GM18861 (cell line): ENCODE results near the gene BID.

ENCODE experiments used
- ATAC-seq: cut with Tn5 transposase; IDR thresholded peaks from one replicate; pipeline ENCODE4 v1.9.1; 2021; ENCODE audit not compliant: unreplicated experiment

Gene BID

DNA sequence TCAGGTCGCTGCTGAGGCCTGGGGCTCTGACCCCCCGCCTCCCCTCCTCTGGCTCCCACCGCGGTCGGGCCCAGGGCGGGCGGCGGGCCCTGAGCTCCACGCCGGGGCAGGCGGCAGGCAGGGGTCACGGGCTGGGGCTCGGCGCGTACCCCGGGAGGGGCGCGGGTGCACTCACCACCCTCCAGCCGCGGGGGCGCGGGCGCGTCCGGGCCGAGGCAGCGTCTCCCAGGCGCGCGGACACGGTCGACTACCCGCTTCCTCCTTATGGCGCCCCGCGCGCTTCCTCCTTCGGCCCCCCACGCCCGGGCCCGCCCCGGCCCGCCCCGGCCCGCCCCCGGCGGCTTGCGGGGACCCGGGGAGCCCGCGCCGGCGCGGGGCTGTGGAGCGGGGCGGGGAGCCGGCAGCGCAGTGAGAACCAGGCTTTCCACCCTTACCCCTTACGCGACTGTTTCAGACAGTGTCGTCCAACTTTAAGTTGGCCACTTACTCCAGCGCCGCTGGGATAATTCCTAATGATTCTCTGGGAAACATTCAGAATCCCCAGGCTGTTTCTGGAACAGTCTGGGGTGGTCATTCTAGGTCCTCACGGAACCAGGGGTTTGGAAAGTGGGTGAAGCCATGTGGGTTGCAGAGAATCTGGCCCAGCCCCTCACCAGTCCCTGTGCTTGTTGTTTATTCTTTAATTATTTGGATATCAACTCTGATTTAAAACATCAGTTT lies at the start of gene BID:
Gene BID (minus strand): TSS at position 264 of the 720 bp plus-strand sequence. CDS start 24,353 bp downstream, outside the sequence.
- no peak for ATAC-seq

DNA sequence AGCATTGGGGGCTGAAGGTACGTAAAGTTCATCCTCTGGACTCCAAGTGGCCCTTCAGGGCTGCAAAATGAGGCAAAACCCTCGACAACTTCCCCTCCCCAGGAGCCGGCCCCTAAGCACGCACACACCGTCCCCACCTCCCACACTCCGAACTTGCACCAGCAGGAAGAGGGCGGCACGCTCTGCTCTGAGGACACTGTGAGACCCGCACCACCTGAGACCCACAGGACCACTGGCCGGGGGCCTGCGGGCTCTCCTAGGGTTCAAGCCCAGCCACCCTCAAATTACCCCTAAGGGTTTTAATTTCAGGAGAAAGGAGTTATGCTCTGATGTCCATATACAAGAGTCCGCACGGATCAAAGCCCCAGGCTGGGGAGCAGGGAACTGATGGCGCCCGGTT lies 49.7 kb upstream of the BID start:
- no peak for ATAC-seq

DNA sequence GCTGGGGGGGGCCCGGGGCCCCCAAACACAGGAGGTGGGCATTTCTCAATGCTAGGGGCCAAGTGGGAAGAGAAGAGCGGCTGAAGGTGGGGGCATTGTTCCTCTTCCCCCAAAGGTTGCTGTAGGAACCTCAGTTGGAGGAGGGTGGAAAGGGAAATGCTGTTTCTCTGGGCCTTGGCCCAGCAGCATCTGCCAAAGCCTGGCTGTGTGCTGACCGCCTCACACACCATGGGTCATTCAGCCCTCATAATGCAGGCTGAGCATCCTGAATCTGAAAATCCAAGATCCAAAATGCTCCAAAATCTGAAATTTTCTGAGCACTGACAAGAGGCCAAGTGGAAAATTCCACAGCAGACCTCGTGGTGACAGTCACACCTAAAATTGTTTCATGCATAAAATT lies 49.0 kb upstream of the BID start:
- no peak for ATAC-seq

DNA sequence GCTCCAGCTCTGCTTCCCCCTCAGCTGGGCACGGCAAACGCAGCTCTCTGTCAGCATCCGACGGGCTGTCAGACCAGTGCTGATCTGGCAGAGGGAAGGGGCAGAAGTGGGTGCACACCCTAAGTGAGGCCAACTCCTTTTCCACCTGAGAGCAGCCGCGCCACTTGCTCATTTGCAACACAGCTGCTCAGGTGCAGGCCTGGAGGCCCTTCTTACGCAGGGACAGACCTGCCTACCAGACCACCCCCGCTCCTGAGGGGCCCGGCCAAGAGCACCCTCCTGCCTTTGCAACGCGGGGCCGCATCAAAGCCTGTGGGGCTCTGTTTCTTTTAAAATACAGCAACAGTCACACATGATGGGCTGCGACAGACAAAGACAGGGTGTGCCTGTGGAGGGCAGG lies 47.8 kb upstream of the BID start:
- ATAC-seq = no peak

DNA sequence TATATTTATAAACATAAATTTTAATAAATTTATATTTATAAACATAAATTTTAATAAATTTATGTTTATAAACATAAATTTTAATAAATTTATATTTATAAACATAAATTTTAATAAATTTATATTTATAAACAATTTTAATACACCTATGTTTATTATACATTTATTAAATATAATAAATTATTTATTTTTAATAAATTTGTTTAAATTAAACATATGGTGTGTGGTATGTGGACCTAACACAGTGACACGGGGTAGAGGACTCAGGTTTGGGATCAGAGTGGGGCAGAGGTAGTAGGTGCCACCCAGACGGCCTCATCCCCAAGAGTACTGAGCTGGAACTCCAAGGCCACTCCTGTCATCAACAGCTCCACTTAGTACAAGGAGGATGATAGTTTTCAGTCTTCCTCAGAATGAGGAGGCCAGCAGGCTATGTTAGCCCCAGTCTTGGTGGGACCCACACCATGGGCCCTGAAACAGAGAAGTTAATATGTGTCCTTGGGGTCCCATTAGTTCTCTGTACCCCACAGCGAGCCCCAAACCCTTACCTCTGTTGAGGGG lies 46.7 kb upstream of the BID start:
- no peak for ATAC-seq

DNA sequence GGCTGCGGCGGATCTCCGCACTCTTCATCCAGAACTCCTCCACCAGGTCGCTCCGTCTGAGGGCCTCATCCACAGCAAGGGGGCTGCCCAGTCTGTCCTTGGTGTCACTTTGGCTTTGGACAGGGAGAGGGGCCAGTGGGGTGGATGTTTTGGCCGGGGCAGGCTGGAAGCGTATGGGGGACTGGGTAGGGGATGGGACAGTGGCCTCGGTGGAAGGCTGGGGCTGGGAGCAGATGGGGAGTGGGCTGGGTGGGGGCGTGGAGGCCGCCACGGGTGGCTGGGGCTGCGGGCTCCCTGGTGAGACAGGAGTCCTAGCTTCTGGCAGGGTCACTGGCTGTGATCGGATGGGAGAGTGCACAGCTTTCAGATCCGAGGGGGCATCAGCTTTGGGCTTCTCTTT lies 44.4 kb upstream of the BID start:
- no peak for ATAC-seq

- ATAC-seq = no peak
Observed at GRCh38 chr22:17818180-17818579, 43.9 kb upstream of the BID start.

- ATAC-seq = no peak
Observed at GRCh38 chr22:17817511-17818065, 43.3 kb upstream of the BID start.

DNA sequence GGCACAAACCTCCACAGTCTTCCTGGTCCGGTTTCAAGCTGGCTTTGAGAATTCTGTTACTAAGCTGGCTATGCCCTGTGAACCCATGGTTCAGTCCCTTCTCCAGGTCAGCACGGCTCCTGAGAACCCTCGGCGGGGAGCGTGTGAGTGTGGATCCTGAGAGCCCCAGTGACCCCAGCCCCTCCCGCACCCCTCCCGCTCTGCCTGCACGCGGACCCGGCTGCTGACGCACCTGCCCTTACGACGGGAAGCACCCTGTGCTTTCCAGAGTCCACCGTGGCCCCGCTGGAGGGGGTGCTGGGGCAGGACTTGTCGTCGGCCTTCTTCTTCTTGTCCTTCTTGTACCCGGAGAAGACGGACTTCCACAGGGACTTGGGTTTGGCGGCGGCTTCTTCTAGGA lies 42.8 kb upstream of the BID start:
- ATAC-seq = no peak

- ATAC-seq = no peak
Observed at GRCh38 chr22:17816649-17817048, 42.4 kb upstream of the BID start.

GRCh38 chr22:17815703-17816254 lies 41.5 kb upstream of the BID start:
- no peak for ATAC-seq

DNA sequence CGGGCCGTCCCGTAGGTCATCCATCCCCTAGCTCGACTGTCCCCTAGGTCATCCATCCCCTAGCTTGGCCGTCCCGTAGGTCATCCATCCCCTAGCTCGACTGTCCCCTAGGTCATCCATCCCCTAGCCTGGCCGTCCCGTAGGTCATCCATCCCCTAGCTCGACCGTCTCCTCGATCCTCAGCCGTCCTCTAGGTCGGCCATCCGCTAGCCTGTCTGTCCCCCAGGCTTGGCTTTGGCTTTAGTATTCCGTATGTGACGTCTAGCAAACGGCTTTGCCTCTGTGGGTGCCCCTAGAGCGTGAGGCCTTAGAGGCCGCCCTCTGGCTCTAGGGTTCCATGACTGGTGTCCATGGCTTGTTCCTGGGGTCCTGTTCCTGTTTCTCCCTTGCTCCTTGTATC lies 40.6 kb upstream of the BID start:
- ATAC-seq = no peak

GRCh38 chr22:17814084-17814483 lies 39.8 kb upstream of the BID start:
- ATAC-seq = no peak

DNA sequence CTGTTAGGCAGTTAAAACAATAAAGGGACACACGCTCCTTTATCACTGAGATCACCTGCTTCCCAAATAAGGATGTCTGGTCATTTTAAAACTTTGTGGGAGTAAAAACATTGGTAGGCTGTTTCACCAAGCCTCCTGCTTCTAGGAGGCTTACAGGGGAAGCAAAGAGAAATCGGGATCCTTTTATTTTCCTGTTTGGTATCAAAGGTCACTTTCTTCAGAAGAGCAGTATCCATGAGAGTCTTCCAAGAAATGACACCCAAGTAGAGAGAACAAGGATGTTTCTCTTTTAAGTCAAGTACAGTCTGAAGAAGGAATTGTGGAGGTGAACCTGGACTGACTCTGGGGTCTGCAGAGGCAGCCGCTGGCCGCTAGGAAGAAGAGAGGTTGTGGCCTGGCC lies 36.9 kb upstream of the BID start:
- ATAC-seq = no peak

DNA sequence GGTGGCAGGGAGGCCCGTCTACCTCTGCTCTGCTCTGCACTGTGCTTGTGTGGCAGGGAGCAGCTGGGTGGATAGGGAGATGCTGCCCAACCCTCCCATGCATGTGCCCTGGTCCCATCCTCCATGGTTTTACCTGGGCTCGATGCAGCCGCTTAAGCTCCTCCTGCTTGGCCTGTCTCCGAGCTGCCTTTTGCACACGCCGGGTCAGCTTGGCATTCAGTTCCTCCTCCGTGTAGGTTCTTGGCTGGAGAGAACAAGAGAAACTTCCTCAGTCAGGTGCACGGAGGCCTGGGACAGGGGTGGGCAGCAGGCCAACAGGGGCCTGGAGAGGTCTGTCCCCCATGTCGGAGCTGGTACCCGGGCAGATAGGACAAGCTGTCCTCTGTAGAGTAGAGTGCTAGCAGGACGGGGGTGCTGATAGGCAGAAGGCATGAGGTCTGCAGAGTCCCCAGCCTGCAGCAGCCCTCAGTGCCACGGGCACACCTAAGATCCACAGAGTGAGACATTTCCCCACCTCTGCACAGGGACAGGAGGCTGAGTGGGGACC lies 36.4 kb upstream of the BID start:
- ATAC-seq = no peak

- no peak for ATAC-seq
Observed at GRCh38 chr22:17808693-17809403, 34.6 kb upstream of the BID start.

DNA sequence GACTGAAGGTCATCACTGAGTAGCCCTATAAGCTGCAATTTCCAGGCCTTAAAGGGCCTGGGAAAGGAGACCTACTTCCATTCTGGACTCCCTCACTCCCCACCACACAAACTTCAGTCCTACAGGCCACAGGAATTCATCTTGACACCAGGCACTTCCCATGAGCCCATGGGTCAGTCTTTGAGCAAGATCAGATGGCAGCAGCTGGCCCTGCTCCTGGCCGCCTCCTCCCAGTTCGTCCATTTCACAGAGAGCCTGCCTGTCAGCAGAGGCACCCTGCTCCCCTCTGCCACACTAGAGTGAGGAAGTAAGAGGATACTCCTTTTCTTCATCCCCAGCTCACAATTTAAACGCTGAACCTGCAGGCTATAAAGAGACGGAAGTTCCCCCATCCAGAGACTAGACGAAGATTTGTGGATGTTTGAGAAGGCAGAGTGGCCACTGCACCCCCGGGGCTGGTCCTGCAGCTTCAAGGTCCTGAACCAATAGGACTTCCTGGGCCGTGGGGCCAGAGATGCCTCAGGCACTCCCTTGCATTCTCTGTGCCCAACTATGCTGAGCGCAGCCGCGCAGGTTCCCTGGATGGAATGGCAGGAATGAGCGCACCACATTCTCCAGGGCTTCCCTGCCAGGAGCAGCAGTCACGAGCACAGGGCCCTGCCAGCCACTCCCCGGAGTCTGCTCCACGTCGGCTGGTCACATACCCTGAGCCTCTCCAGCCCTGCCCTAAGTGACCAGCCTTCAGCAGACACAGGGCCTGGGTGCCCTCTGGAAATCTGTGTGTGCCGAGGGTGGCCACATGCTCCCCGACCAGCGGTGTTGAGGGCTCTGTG lies 33.5 kb upstream of the BID start:
- ATAC-seq = no peak

- ATAC-seq = no peak
Observed at GRCh38 chr22:17807086-17807485, 32.8 kb upstream of the BID start.

DNA sequence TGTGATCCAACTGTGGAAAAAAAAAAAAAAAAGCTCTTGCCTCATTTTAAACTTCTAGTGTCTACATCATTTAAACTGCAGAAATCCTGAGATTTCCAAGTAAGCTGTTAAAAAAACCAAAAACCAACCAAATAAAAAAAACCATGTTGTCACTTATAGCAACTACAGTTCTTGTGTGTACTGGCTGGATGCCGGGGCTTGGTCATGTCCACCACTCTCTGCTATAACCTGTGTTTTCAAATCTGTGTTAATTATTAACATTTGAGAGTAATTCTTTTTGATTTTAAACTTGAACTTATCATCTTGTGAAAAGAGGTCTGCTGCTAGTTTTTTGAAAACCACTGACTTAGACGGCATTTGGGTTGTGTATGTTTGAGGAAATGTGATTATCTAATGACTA lies 32.2 kb upstream of the BID start:
- no peak for ATAC-seq

DNA sequence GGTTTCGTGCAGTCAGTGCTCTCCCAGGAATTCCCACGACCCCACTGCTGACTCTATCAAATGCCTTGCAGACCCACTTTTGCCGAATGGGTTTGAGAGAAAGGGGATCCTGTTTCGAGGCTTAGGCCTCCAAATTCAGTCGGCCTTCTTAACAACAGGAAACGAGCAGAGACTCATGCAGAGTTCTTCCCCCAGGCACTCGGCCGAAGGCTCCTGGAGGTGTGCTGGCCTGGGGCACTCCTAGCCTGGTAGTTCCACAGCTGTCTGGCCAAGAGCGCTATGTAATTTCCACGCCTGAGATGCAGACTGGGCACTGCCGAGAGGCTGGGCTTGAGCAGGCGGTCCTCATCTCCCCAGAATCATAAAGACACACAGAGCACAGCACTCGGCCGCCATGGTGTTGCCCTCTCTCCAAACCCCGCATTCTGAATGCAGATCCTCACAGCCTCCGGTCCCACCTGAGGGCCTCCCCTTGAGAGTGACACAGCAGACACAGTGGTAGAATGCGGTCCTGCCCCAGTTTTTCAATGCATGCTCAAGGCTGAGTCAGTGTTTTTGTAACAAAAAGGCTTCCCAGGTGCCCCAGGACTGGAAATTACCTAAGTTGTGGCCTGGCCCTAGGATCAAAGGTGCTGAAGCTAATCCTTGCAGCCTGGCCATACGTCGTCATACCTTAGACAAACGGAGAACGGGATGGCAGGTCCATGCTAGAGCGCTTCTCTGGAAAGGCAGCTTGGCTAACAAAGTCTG lies 30.2 kb upstream of the BID start:
- ATAC-seq = no peak
